Measurements from ENCODE around the gene AP3B2. TPM values are rescaled to one million over a fixed set of nuclear protein-coding genes. Genes with fewer than 3 reads are reported as not detected.
"Not testable (repeated sequence)": the region's sequence is repeated elsewhere in the genome, so short reads cannot be mapped to it uniquely, and the experiment has no call there.

AP3B2 gene
- total RNA-seq, 1 experiment from 2014 or later: 0.11 TPM

DNA sequence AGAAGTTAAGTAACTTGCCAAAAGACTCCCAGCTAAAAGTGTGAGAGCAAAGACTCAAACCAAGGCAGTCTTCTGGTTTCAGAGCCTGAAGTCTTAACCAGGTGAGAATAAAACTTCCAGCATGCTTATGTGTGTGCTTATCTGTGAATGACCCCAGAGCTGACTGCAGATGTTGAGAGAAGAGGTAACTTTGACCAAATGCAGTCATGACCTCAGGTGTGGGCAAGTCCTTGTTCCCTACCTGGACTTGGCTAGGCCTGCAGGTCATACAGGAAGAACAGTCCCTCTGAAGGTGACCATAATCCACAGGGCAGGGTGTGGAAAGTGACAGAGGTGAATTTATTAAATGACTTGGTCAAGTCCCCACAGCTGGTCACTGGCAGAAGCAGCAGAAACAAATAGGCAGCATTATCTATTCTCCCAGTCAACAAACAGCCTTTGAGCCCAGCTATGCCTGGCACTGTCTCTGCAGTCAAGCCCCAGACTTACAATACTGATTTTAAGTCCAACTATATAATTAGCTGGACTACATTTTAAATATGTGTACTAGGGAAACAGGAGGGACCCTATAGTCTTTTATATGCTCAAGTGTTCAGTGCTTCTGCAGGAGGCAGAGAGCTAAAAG is 59.5 kb downstream of the AP3B2 start:
- Histone ChIP-seq H3K36me3 (no peaks in the 10 kb centered on the region), H3K27me3 (replicated peaks) (peaks cover 24% of the 10 kb centered on the region), H3K9me3 (replicated peaks) (peaks cover 8% of the 10 kb centered on the region), H3K4me1 (replicated peaks) (peaks cover 15% of the 10 kb centered on the region), H3K27ac (no peak overlapping the region), H3K4me3 (no peak overlapping the region)
- DNase-seq (ENCODE audit: low read depth in 1 of 2, low spot score in 2 of 2): no peak

DNA sequence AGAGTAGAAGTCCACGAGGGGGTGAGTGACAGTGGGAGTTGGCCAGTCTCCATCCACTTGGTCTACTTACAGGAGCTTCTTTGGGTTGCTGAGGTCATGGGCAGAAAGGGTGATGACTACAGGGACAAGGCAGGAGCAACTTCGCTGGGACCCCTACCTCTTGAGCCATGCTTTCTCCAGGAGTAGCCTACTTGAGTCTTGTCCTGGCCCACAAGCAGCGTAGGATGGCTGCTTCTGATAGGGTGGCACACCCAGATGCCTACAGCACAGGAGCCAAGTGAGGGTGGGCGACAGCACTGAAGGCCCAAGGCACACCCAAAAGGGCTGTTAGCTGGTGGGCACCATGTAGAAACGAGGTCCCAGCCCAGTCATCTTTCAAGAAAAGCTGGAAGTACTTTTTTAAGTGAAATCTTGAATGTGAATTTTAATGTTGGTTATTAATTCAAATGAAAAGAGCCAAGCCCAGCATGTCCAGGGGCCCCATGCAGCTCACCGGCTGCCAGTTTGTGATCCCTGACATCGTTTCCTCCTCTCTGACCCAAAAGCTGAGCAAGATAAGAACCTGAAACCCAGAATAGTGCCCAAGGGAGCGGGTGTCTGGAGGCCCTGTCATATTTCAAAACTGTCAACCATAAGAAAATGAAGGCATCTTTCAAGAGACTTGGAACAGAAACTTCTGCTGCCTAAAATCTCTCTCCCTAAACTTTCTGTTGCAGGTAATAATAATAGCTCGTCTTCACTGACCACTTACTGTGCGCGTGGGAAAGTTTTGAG is 60.3 kb downstream of the AP3B2 start:
- H3K4me3 ChIP-seq: no peak overlapping the region
- no peak overlapping the region for H3K27ac ChIP-seq
- H3K9me3 ChIP-seq (replicated peaks): peaks cover 8% of the 10 kb centered on the region
- DNase-seq (ENCODE audit: low read depth in 1 of 2, low spot score in 2 of 2): no peak
- no peaks in the 10 kb centered on the region for H3K36me3 ChIP-seq
- H3K4me1 ChIP-seq (replicated peaks): peaks cover 15% of the 10 kb centered on the region
- peaks cover 24% of the 10 kb centered on the region for H3K27me3 ChIP-seq (replicated peaks)

DNA sequence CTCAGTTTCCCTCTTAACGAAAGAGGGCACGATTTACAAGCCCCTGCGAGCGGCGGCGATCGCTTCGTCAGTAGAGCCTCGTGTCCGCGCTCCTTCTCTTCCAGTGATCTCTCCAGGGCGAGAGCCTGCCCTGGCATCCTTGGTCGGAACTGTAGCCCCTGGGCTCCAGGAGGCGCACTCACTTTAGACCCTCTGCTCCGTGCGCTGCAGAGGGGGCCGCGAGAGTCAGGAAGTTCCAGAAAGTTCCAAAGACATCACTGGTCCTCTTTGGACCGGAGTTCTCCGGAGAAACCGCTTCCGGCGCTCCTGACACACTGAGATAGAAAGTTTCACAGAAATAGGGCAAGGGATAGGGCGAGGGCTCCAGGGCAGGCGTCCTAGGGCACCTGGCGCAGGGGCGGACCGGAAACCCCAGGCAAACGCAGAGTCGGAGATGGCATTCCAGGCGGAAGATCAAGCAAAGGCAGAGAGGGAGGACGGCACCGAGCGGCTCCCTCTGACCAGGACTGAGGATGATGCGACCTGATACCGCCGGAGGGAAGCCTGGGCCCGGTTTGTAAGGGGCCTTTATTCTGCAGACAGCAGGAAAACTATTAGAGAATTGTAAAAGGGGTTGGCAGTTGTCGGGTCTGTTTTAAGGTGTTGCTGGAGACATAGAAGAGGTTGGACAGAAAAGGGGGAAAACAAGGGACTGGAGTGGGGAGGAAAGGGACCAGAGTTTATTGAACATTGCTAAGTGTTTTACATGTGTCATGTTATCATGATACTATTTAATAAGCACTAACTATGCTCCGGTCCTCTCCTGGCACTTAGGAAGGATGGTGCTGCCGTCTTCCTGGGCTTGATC is 61.2 kb downstream of the AP3B2 start:
- peaks cover 8% of the 10 kb centered on the region for H3K9me3 ChIP-seq (replicated peaks)
- DNase-seq (ENCODE audit: low read depth in 1 of 2, low spot score in 2 of 2): no peak
- H3K27me3 ChIP-seq (replicated peaks): peaks cover 24% of the 10 kb centered on the region
- no peaks in the 10 kb centered on the region for H3K36me3 ChIP-seq
- H3K4me3 ChIP-seq: peak overlapping the region; percentile 43
- no peak overlapping the region for H3K27ac ChIP-seq
- peaks cover 15% of the 10 kb centered on the region for H3K4me1 ChIP-seq (replicated peaks)

DNA sequence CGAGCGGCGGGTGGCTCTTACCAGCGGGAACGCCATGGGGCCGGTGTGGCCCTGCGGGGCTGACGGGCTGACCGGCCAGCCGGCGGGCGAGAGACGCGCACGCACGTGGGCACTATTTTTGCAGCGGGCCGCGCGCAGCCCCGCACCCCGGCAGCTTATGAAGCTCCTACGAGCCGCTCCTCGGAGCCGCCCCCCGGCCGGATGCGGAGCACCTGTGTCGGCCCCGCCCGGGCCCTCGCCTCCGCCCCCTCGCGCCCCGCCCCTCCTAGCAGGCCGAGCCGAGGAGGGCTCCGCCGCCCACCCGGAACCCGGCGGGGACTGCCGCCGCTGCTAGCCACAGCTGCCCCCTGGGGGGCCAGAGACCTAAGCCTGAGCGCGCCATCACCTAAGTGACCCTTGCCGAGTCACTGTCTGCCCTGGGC is 61.8 kb downstream of the AP3B2 start:
- Histone ChIP-seq H3K27me3 (replicated peaks) (peaks cover 24% of the 10 kb centered on the region), H3K9me3 (replicated peaks) (peaks cover 8% of the 10 kb centered on the region), H3K4me3 (peak overlapping the region; percentile 43), H3K36me3 (no peaks in the 10 kb centered on the region), H3K4me1 (replicated peaks) (peaks cover 15% of the 10 kb centered on the region), H3K27ac (no peak overlapping the region)
- DNase-seq (ENCODE audit: low read depth in 1 of 2, low spot score in 2 of 2): no peak

DNA sequence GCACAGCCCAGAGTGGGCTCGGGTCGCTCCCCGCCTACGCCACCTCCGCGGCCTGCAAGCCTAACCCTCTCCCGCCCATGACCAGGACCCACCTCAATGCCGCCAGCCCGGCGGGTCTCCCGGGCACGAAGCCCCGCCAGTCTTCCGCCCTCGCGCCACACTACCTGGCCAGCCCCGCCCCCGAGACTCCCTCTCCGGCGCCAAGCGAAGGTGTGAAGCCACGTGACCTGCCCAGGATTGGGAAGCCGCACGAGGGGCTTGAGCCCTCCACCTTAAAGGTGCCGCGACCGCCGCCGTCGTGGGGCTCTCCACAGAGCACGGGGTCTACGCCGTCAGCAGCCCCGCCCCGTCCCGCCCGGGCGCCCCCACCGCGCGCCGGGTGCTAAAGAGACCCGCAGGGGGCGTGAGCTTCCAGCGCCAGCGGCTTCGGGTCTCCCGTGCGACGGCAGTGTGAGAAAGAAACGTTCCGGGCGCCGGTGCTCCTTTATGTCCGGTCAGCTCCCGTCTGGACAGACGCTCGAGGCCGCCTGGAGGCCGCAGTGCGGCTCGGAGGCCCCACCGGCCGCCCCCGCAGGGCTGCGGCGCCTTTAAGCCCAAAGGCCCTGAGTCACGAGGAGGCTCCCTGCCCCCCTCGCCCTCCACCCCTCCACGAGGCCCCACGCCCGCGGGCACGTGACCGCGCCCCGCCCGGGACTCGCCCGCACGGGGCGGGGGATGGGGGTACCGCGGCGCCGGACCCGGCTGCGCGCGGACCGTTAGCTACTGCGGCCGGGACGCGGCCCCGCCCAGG is 62.4 kb downstream of the AP3B2 start, which contains the start of gene CPEB1:
Gene CPEB1 (minus strand): TSS at position 319 of the 790 bp plus-strand sequence. CDS start 18,904 bp downstream, outside the sequence.
- peak; percentile 12 to 49 for DNase-seq (ENCODE audit: low read depth in 1 of 2, low spot score in 2 of 2)
- Histone ChIP-seq H3K36me3 (no peaks in the 10 kb centered on the region), H3K27me3 (replicated peaks) (peaks cover 24% of the 10 kb centered on the region)

DNA sequence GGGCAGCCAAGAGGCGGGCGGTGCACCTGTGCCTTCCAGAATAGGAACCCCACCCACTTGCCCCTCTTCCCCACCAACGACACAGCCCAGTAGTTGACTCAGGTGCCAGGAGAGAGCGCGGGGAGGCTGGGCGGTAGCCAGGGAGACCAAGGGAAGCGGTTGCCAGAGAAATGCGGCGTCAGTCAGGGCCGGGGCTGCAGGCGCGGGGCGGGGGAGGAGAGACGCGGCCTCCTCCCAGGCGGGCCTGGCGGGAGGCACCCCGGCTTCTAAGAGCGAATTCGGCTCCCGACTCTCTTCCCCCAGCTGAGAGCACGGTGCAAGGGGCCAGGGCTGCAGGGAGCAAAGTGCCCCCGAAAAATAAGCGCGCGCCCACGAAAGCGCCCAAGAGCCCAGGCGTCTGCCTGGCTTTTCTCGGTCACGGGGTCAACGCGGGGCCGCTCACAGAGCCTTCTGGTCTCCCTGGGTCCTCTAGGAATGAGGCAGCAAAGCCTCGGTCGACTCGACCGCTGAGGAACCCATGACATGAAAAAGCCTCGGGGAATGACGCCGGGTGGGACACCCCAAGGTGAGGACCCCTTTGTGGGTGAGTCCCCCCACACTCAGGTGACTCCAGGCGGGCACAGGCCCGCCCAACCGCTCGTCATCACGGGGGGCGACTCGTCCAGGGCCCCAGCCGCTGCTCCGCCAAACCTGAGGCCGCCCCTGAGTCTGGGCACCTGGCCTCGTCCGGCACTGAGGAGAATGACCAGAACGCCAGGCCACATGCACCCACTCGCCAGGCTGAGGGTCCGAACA is 63.2 kb downstream of the AP3B2 start:
- DNase-seq (ENCODE audit: low read depth in 1 of 2, low spot score in 2 of 2): no peak
- H3K27me3 ChIP-seq (replicated peaks): peaks cover 24% of the 10 kb centered on the region
- peaks cover 15% of the 10 kb centered on the region for H3K4me1 ChIP-seq (replicated peaks)
- peaks cover 8% of the 10 kb centered on the region for H3K9me3 ChIP-seq (replicated peaks)
- H3K27ac ChIP-seq: no peak overlapping the region
- no peak overlapping the region for H3K4me3 ChIP-seq
- H3K36me3 ChIP-seq: no peaks in the 10 kb centered on the region

More for the DNA sequence above, 62.4 kb downstream of the AP3B2 start, which contains the start of gene CPEB1:
- no peak within 1 kb of the TSS for H3K27ac ChIP-seq
- peak within 1 kb of the TSS; percentile 43 for H3K4me3 ChIP-seq
- H3K4me1 ChIP-seq (replicated peaks): peaks cover 15% of the 10 kb centered on the region
- H3K9me3 ChIP-seq (replicated peaks): peaks cover 8% of the 10 kb centered on the region

DNA sequence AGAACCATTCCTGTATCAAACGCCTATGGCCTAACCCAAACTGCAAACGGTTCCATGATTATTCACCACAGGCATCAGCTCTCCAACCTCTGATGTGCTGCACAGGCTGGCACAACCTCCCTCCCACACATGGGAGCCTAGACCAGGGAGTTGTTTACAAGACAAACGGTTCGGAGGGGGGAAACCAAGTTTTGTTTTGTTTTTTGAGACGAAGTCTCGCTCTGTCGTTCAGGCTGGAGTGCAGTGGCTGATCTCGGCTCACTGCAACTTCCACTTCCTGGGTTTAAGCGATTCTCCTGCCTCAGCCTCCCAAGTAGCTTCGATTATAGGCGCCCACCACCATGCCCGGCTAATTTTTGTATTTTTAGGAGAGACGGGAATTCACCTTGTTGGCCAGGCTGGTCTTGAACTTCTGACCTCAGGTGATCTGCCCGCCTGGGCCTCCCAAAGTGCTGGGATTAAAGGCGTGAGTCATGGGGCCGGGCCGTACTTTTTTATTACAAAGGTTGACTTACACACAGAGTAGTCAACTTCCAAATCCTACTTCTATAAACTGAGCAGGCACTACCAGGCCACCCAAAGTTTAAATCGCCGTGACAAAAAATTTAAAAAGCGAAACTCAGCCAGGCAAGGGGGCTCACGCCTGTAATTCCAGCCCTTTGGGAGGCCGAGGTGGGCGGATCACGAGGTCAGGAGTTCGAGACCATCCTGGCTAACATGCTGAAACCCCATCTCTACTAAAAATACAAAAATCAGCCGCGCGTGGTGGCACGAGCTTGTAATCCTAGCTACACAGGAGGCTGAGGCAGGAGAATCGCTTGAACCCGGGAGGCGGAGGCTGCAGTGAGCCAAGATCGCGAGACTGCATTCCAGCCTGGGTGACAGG is 64.5 kb downstream of the AP3B2 start:
- Histone ChIP-seq H3K4me1 (replicated peaks) (peaks cover 15% of the 10 kb centered on the region), H3K27me3 (replicated peaks) (peaks cover 24% of the 10 kb centered on the region)
- not testable (repeated sequence) for H3K36me3 ChIP-seq; H3K27ac ChIP-seq; H3K4me3 ChIP-seq; DNase-seq (ENCODE audit: low read depth in 1 of 2, low spot score in 2 of 2); H3K9me3 ChIP-seq (replicated peaks)

DNA sequence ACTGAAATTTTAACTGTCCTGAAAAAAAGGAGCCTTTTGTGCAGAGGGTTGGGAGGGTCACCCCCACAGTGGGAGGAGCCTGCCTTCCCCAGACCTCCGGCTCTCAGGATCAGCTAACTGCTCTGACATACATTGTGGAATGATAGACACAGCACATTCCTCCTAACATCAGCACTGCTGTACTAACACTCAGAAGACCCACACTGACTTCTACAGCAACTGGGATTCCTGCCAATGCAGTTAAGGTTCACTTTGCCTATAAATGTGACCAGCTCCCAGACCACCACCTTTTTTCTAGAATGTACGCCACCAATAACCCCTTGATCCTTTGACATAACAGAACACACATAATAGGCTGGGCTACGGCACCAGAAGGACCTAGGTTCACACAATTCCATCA is 65.7 kb downstream of the AP3B2 start:
- no peak for DNase-seq (ENCODE audit: low read depth in 1 of 2, low spot score in 2 of 2)
- Histone ChIP-seq H3K4me1 (replicated peaks) (peaks cover 15% of the 10 kb centered on the region), H3K36me3 (no peaks in the 10 kb centered on the region), H3K27ac (no peak overlapping the region), H3K9me3 (replicated peaks) (peaks cover 8% of the 10 kb centered on the region), H3K4me3 (no peak overlapping the region), H3K27me3 (replicated peaks) (peaks cover 24% of the 10 kb centered on the region)

GRCh38 chr15:82642656-82643055 is 67.0 kb downstream of the AP3B2 start:
- Histone ChIP-seq H3K4me1 (replicated peaks) (peaks cover 9% of the 10 kb centered on the region), H3K27me3 (replicated peaks) (peaks cover 15% of the 10 kb centered on the region), H3K9me3 (replicated peaks) (peaks cover 6% of the 10 kb centered on the region), H3K27ac (no peak overlapping the region), H3K36me3 (no peaks in the 10 kb centered on the region), H3K4me3 (no peak overlapping the region)
- DNase-seq (ENCODE audit: low read depth in 1 of 2, low spot score in 2 of 2): no peak

DNA sequence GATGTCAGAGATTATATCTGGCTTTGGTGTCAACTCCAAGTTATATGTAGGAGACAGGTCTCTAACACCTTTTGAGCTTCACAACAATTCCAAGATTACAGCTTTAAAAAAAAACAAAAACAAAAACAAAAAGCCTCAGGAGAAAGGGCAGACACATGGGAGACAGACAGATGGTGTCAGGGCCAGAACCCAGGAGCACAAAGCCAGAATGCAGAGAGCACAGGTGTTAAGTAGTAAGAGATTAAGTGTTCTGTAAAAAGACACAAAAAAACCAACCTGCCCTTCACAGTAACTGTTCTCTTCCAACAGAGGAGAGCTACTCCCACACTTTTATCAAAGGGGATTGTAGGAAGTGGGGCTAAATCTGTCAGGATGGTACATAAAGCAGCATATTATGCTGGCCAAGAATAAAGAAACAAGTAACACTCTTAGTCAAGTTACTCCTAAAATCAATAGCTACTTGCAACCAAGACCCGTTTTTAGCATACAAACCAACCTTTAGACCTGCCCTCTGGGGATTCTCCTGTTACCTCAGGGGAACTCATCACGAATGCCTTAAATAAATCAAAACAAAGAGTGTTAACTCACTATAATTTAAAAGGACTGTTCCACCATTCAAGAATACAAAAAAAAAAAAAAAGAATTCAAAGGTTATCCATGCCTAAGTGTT is 68.4 kb downstream of the AP3B2 start:
- no peak overlapping the region for H3K27ac ChIP-seq
- no peaks in the 10 kb centered on the region for H3K9me3 ChIP-seq (replicated peaks)
- DNase-seq (ENCODE audit: low read depth in 1 of 2, low spot score in 2 of 2): no peak
- H3K4me3 ChIP-seq: no peak overlapping the region
- no peaks in the 10 kb centered on the region for H3K36me3 ChIP-seq
- H3K4me1 ChIP-seq (replicated peaks): no peaks in the 10 kb centered on the region
- peaks cover 1% of the 10 kb centered on the region for H3K27me3 ChIP-seq (replicated peaks)

DNA sequence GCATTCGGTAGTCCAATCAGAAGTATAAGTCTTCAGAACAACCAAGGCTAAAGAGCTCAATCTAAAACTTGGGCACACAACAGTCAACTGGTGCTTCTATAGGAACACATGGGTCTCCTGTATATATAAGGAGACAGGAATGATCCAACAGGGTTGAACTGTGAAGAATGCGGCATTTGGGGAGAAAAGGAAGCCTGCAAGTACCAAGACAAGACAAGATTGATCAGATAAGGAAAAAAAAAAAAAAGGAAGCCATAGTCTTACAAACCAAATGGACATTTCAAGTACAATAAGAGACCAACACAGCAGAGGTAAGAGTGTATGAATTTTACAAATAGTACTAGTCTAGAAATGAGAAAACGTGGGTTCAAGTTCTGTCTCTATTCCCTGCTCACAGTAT is 69.0 kb downstream of the AP3B2 start:
- DNase-seq (ENCODE audit: low read depth in 1 of 2, low spot score in 2 of 2): no peak
- Histone ChIP-seq H3K27me3 (replicated peaks) (no peaks in the 10 kb centered on the region; the same call in none of the 2 replicates), H3K4me1 (replicated peaks) (no peaks in the 10 kb centered on the region), H3K9me3 (replicated peaks) (no peaks in the 10 kb centered on the region), H3K36me3 (no peaks in the 10 kb centered on the region), H3K27ac (no peak overlapping the region), H3K4me3 (no peak overlapping the region)
